Astrocyte (in vitro differentiated cells and primary cell): ENCODE measurements around the gene SUPT7L. TPM values are rescaled to one million over a fixed set of nuclear protein-coding genes. Genes with fewer than 3 reads are reported as not detected.

Experiments used
- DNase-seq: peaks from one replicate; pipeline ENCODE4 v3.0.0-alpha.2; 2010; ENCODE audit warnings: low read depth
- FAIRE-seq: peaks from 2 replicates; lab custom pipeline; 2011; peaks lifted over from hg19 to GRCh38; lab: Jason Lieb, UNC
- H2AFZ ChIP-seq: 2 replicates; pipeline ENCODE4 v1.6.0; 2012; ENCODE audit warnings: low read depth, low read length, inconsistent platforms
- H3K27ac ChIP-seq: 2 replicates; pipeline ENCODE4 v1.5.1; 2011; ENCODE audit warnings: low read depth, low read length, inconsistent platforms
- H3K27me3 ChIP-seq: 2 replicates; pipeline ENCODE4 v1.6.0; 2011; ENCODE audit warnings: low read length, inconsistent platforms; ENCODE audit not compliant: insufficient read depth
- H3K36me3 ChIP-seq: 2 replicates; pipeline ENCODE4 v1.5.1; 2011; ENCODE audit warnings: low read length, inconsistent platforms; ENCODE audit not compliant: insufficient read depth
- H3K4me1 ChIP-seq: 2 replicates; pipeline ENCODE4 v1.5.1; 2011; ENCODE audit warnings: low read length, inconsistent platforms; ENCODE audit not compliant: insufficient read depth
- H3K4me2 ChIP-seq: 2 replicates; pipeline ENCODE4 v1.6.0; 2012; ENCODE audit warnings: low read length, inconsistent platforms
- H3K4me3 ChIP-seq: 2 replicates; pipeline ENCODE4 v1.5.1; 2011; ENCODE audit warnings: low read depth, mild to moderate bottlenecking, low read length, inconsistent platforms; ENCODE audit not compliant: insufficient read depth
- H3K79me2 ChIP-seq: 2 replicates; pipeline ENCODE4 v1.6.0; 2012; ENCODE audit warnings: mild to moderate bottlenecking, low read length, inconsistent platforms; ENCODE audit not compliant: insufficient read depth
- H3K9ac ChIP-seq: 2 replicates; pipeline ENCODE4 v1.6.0; 2012; ENCODE audit warnings: mild to moderate bottlenecking, low read length, inconsistent platforms
- H3K9me3 ChIP-seq: 2 replicates; pipeline ENCODE4 v1.5.1; 2012; ENCODE audit warnings: low read depth, mild to moderate bottlenecking, low read length, inconsistent platforms; ENCODE audit not compliant: insufficient read depth
- H4K20me1 ChIP-seq: 2 replicates; pipeline ENCODE4 v1.6.0; 2012; ENCODE audit warnings: low read length, inconsistent platforms; ENCODE audit not compliant: insufficient read depth
- H3K27ac Mint-ChIP-seq: one replicate; pipeline ENCODE4 v1.8.0; 2021; ENCODE audit warnings: mild to moderate bottlenecking, mixed read lengths; ENCODE audit not compliant: unreplicated experiment
- H3K27me3 Mint-ChIP-seq: one replicate; pipeline ENCODE4 v1.8.0; 2021; ENCODE audit warnings: low read depth, mixed read lengths; ENCODE audit not compliant: unreplicated experiment
- H3K36me3 Mint-ChIP-seq: one replicate; pipeline ENCODE4 v1.8.0; 2021; ENCODE audit warnings: low read depth, mixed read lengths; ENCODE audit not compliant: unreplicated experiment
- H3K4me1 Mint-ChIP-seq: one replicate; pipeline ENCODE4 v1.8.0; 2021; ENCODE audit warnings: low read depth, mixed read lengths; ENCODE audit not compliant: unreplicated experiment
- H3K4me3 Mint-ChIP-seq: one replicate; pipeline ENCODE4 v1.8.0; 2021; ENCODE audit warnings: mild to moderate bottlenecking, moderate library complexity, mixed read lengths; ENCODE audit not compliant: unreplicated experiment
- H3K9me3 Mint-ChIP-seq: one replicate; pipeline ENCODE4 v1.8.0; 2021; ENCODE audit warnings: mild to moderate bottlenecking, mixed read lengths; ENCODE audit not compliant: unreplicated experiment
- EZH2 ChIP-seq: IDR thresholded peaks from 2 replicates; pipeline ENCODE4 v1.6.1; 2012; ENCODE audit warnings: mild to moderate bottlenecking, low read length, inconsistent platforms; ENCODE audit not compliant: insufficient read depth
- total RNA-seq: library from RNA; stranded (reverse); gene quantifications from 2 replicates; pipeline ENCODE4 v1.2.1, GENCODE V29; 2021
- TF ChIP-seq, protein P1 (sequence below): IDR thresholded peaks from 2 replicates; pipeline ENCODE4 v1.5.1; 2011; ENCODE audit warnings: low read depth, mild to moderate bottlenecking, inconsistent platforms, low read length, moderate library complexity; ENCODE audit not compliant: insufficient read depth

Gene SUPT7L
- total RNA-seq, 1 donor from 2014 or later = 27.8 TPM

DNA sequence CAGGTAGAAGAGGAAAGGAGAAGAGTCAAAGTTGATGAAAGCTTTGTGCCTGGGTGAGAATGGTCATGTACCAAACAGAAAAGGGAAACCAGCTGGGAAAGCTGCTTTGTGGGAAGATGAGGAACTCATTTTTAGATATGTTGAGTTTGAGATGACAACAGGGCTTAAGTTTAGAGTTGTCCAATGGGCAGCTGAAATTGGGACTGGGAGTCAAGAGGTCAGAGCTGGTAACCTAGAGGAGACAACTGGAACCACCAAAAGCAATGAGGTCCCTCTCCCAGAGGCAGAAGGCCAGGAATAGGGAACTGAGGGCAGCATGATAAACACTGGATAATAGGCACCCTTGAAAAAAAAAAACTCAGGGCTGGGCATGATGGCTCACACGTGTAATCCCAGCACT is 49.1 kb upstream of the SUPT7L start:
- Mint-ChIP-seq H3K4me3 (no peak overlapping the region), H3K4me1 (peaks cover 13% of the 10 kb centered on the region), H3K27ac (no peak overlapping the region), H3K27me3 (no peaks in the 10 kb centered on the region), H3K9me3 (no peaks in the 10 kb centered on the region), H3K36me3 (no peaks in the 10 kb centered on the region)
- FAIRE-seq = no peak
- Histone ChIP-seq H3K9ac (no peak overlapping the region), H3K4me1 (peaks cover 12% of the 10 kb centered on the region), H4K20me1 (no peaks in the 10 kb centered on the region), H3K27me3 (no peaks in the 10 kb centered on the region), H3K79me2 (no peaks in the 10 kb centered on the region), H3K9me3 (no peaks in the 10 kb centered on the region), H3K4me2 (no peak overlapping the region), H3K4me3 (no peak overlapping the region), H3K27ac (no peak overlapping the region), H2AFZ (no peak overlapping the region), H3K36me3 (no peaks in the 10 kb centered on the region)
- TF ChIP-seq, protein P1, sequence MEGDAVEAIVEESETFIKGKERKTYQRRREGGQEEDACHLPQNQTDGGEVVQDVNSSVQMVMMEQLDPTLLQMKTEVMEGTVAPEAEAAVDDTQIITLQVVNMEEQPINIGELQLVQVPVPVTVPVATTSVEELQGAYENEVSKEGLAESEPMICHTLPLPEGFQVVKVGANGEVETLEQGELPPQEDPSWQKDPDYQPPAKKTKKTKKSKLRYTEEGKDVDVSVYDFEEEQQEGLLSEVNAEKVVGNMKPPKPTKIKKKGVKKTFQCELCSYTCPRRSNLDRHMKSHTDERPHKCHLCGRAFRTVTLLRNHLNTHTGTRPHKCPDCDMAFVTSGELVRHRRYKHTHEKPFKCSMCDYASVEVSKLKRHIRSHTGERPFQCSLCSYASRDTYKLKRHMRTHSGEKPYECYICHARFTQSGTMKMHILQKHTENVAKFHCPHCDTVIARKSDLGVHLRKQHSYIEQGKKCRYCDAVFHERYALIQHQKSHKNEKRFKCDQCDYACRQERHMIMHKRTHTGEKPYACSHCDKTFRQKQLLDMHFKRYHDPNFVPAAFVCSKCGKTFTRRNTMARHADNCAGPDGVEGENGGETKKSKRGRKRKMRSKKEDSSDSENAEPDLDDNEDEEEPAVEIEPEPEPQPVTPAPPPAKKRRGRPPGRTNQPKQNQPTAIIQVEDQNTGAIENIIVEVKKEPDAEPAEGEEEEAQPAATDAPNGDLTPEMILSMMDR = no peak
- no peak for TF ChIP-seq EZH2
- no peak for DNase-seq

DNA sequence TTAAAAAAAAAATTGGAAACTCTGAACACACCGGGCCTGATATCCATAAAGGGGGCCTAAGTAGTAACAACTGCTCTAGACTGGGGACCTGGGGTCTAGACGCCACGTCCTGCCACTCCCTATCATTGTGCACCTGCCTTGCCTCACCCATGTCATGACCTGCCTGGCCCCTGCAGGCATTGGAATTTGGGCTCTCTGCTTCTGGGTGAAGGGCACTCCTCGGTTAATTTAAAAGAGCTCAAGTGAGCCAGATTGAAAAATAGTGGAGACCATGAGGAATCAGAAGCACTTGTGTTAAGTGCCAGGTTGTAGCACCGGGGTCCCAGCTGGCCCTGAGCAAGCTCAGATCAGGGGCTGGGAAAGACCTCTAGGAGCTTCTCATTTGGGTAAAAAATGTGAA is 48.4 kb upstream of the SUPT7L start:
- Histone ChIP-seq H2AFZ (no peak overlapping the region), H4K20me1 (no peaks in the 10 kb centered on the region), H3K36me3 (no peaks in the 10 kb centered on the region), H3K27me3 (no peaks in the 10 kb centered on the region), H3K9me3 (no peaks in the 10 kb centered on the region), H3K4me2 (no peak overlapping the region), H3K9ac (no peak overlapping the region), H3K79me2 (no peaks in the 10 kb centered on the region), H3K4me3 (no peak overlapping the region), H3K4me1 (peaks cover 16% of the 10 kb centered on the region), H3K27ac (no peak overlapping the region)
- TF ChIP-seq EZH2 = no peak
- TF ChIP-seq, protein P1 = no peak
- Mint-ChIP-seq H3K27ac (no peak overlapping the region), H3K27me3 (no peaks in the 10 kb centered on the region), H3K9me3 (no peaks in the 10 kb centered on the region), H3K4me3 (no peak overlapping the region), H3K36me3 (no peaks in the 10 kb centered on the region), H3K4me1 (peaks cover 9% of the 10 kb centered on the region)
- DNase-seq (no peak), FAIRE-seq (no peak)

DNA sequence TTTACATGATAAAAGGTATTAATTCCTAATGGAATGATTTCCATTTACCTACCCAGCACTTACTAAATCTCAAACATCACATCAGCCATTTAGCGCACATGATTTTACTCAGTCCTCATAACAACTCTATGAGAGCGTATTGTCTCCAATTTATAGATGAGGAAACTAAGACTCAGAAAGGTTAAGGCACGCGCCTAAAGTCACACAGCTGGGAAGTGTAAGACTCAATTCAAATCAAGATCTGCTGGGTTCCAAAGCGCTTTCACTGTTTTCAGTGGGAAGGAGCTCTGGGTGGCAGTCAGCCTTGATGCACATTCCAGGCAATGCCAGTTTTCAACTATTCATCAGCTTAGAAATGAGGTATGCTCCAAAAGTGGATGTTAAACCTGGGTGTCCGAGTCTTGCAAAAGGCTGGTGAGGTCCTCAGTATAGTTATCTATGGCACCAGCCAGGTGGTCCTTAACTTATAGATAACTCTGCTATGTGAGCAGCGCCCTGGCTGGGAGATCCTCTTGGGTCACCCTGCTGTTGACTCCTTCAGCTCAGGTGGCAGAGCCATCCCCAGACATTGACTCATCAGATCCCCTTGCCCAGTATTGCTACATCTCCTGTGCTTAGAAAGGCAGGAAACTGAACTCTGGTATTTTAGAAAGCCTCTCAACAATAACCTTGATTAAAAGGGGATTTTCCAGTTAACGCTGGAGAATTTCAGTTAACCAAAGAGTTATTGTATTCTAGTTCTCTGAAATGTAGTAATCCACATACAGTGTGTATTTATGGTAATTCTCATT is 47.4 kb upstream of the SUPT7L start:
- no peak overlapping the region for H3K9ac ChIP-seq
- no peak for TF ChIP-seq EZH2
- TF ChIP-seq, protein P1 = no peak
- peaks cover 19% of the 10 kb centered on the region for H3K4me1 ChIP-seq
- no peaks in the 10 kb centered on the region for H3K9me3 Mint-ChIP-seq
- no peak overlapping the region for H3K27ac ChIP-seq
- no peaks in the 10 kb centered on the region for H3K27me3 Mint-ChIP-seq
- FAIRE-seq (no peak), DNase-seq (peak; percentile 56)
- no peaks in the 10 kb centered on the region for H3K9me3 ChIP-seq
- no peak overlapping the region for H3K4me2 ChIP-seq
- H3K4me1 Mint-ChIP-seq = peaks cover 14% of the 10 kb centered on the region
- no peak overlapping the region for H2AFZ ChIP-seq
- no peak overlapping the region for H3K27ac Mint-ChIP-seq
- H3K27me3 ChIP-seq = no peaks in the 10 kb centered on the region
- H3K36me3 Mint-ChIP-seq = no peaks in the 10 kb centered on the region
- no peak overlapping the region for H3K4me3 Mint-ChIP-seq
- H3K79me2 ChIP-seq = no peaks in the 10 kb centered on the region
- no peaks in the 10 kb centered on the region for H4K20me1 ChIP-seq
- H3K36me3 ChIP-seq = no peaks in the 10 kb centered on the region
- no peak overlapping the region for H3K4me3 ChIP-seq
